HG02610 (cell line): ENCODE results near the gene CDH23.

Experiments used
- ATAC-seq: cut with Tn5 transposase; IDR thresholded peaks from one replicate; pipeline ENCODE4 v1.9.1; 2021; ENCODE audit warnings: mild to moderate bottlenecking, moderate library complexity; ENCODE audit not compliant: unreplicated experiment

The CDH23 gene

DNA sequence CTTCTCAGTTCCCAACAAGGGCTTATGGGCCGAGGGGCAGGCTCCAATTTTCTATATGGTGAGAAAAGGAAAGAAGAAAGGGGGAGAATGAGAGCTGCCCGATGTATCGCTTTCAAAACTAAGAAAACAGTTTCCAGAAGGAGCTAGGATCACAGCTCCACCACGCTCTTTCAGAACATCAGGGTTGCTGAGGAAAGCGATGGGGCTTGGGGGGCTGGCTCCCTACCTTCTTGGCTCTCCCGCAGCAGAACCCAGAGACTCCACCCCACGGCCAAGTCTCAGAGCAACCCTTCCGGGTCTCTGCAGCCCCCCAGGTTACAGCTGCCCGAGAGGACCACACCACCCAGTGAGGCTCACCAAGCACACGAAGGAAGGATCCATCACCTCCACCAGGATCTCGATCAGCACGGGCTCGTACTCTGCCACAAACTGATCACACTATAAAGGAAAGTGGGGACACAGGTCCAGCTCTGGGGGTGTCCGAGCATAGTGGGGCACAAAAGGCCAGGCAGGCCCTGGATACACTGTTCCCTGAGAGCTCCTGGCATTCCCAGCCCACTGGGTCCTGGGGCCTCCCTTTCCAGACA is 422.0 kb downstream of the CDH23 start:
- no peak for ATAC-seq

DNA sequence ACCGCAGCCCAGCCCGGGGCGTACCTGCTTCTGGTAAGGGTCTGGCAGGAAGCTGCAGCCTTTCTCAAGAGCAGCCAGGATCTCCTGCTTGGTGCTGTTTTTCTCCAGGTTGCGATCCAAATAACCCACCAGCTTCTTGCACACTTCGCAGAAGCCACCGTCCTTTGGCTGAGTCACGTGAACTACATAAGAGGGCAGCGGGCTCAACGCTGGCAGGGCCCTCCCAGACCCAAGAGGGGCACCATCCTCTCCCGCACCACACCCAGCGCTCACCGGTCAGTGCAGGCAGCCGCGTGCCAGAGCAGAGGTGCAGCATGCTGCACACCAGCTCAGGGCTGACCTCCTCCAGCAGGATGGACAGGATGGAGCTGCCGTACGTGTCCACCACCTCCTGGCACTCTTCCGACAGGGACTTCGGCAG is 422.7 kb downstream of the CDH23 start:
- no peak for ATAC-seq

DNA sequence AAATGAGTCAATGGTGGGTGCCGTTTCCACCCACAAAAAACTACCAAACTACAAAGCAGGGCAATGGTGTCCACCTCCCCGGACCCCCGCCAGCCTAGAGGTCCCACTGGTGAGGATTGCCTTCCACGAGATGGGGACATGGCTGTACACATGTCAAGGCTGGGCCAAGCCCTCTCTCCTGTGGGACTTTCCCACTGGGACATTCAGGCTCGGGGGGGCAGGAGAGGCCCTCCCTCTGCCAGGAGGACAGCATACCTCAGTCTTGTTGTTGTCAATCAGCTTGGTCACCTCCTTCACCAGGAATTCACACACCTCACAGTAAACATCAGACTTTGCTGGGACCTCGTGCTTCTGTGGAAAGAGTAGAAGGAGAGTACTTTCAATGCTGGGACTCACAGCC is 423.3 kb downstream of the CDH23 start:
- ATAC-seq: no peak

GRCh38 chr10:71820966-71821365 is 424.2 kb downstream of the CDH23 start:
- no peak for ATAC-seq

DNA sequence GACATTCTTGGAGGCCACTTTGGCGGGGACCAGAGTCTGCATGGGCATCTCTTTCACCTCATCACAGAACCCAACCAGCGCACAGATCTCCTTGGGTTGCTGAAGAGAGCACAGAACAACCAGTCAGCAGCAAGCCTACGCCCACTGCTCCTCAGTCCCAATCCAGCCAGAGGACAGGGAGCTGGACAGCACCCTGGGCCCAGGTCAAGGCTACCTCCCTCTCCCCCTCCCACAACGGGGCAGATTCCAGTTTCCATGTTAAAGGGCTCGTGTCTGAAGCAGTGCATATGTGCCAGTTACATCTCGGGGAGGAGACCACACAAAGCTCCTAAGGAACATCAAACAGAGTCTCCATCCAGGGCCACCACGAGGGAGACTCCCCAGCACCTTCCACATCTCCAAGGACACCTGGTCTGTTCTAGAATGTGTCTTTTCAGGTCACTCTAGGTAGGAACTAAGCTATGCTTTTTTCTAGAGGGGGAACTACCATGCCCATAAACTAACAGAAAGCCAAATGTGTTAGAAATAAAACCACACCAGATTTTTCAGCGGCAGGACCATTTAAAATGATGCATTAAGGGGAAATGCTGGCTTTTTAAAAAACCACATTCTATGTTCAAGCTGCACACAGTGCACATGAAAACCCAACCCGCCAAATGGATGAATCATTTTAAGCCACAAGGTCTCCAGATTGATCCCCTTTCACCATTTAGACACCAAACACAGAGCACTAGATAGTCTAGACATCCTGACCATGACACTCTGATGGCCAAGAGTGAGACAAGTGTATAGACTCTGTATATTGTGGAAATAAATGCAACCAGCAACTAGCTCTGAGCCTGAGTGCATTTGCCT is 425.4 kb downstream of the CDH23 start:
- no peak for ATAC-seq

DNA sequence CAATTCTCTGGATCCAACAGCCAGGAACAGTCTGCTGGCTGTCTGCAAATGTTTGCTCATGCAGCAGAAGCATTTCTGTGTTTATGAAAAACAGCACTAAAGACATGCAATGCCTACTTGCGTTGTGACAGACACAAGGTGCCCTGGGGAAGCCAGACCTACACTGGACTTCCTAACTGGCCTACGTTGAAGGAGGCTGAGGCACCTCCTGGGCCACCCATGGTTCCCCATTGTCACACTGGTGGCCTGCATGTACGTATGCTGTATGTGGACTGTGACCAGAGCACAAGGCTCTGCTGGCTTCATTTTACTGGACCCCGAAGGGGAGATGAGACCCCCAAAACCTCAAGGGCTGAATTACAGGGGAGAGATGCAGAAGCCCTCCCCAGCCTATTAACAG is 426.6 kb downstream of the CDH23 start:
- no peak for ATAC-seq

DNA sequence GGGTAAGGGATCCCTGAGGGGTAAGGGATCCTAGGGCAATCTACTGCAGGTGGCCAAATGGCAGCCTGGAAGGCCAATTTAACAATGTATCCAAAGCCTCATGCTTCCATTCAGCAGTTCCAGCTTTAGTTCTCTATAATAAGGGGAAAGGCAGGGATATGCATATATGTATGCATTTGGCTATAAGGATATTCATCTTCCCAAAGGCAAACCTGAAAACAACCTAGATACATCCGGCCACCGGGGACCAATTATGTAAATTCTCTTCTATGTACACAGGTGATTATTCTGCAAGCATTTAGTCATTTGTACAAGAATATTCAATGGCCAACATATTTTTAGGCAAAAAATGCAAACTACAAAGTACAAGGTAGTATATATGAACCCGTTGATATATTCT is 427.6 kb downstream of the CDH23 start:
- no peak for ATAC-seq

- no peak for ATAC-seq
Observed at GRCh38 chr10:71825217-71825616, 428.5 kb downstream of the CDH23 start.

DNA sequence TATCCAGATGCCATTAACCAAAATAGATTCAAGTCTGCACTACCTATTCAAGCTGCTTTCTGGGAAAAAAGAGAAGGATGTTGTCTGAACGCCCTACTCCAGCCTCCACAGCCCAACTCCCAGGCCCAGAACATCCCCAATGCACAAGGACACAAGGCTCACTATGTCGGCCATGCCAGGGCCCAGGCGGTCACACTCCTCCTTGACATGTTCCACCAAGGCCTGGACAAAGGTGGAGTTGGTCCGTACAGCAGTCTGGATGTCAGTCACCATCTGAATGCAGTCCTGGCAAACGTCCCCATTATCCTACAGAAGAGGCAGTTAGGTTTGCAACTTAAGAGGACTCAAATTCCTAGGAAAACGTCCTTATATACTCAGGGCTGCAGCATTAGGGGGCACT is 431.1 kb downstream of the CDH23 start:
- no peak for ATAC-seq

- ATAC-seq: no peak
Observed at GRCh38 chr10:71828702-71829101, 432.0 kb downstream of the CDH23 start.

GRCh38 chr10:71829171-71829570 is 432.5 kb downstream of the CDH23 start:
- no peak for ATAC-seq

GRCh38 chr10:71829896-71830295 is 433.2 kb downstream of the CDH23 start:
- ATAC-seq: no peak

GRCh38 chr10:71830726-71831125 is 434.0 kb downstream of the CDH23 start:
- ATAC-seq: no peak

DNA sequence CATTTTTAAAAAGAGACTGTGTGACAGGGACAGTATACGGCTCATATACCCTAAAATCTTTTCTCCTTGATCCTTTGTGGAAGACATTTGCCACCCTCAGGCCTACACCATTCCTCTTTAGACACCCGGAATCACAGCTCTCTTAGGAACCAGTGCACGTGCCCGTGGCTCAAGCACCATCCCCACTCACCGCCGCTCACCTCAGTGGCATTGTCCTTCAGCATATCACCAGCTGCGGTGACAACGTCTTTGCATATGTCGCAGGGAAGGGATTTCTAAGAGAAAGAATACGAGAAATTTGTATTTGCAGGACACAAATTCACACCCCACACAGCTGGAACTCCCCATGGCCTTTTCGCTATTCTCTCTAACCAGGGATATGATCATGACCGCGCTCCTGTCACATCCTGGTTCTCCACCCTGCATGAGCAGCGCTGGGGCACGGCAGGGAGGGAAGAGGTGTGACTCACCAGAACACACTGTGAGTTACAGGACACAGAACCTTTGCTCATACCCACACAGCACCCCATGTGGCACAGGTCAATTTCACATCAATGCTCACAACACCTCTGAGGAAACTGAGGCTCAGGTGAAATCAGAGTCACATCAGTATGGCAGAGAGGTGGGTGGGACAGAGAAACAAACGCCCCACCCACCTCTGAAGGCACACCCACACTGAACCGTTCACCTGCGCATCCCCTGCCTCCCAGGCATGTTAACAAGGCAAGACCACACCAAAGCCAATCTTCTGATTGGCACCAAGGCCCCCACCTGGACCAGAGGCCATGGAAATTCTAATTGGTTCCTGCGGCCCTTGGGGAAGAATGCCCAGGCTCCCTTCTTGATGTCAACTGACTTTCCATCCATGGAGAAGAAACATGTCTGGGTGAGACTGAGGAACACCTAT is 435.2 kb downstream of the CDH23 start:
- ATAC-seq: no peak

DNA sequence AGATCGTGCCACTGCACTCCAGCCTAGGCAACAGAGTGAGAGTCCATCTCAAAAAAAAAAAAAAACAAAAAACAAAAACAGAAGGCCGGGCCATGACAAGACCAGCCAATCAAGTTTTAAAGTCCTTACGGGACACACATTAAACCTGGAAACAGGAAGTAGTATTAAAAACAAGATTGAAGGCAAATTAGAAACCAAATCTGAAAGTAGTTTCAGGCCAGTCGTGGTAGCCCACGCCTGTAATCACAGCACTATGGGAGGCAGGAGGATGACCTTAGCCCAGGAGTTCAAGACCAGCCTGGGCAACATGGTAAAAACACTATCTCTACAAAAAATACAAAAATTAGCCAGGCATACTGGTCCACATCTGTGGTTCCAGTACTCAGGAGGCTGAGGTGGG is 436.2 kb downstream of the CDH23 start:
- ATAC-seq: no peak

GRCh38 chr10:71833451-71834342 is 437.0 kb downstream of the CDH23 start:
- ATAC-seq: no peak

- no peak for ATAC-seq
Observed at GRCh38 chr10:71834343-71834674, 437.6 kb downstream of the CDH23 start.

- peak; percentile 90 for ATAC-seq
Observed at GRCh38 chr10:71835671-71836595, 439.2 kb downstream of the CDH23 start.

DNA sequence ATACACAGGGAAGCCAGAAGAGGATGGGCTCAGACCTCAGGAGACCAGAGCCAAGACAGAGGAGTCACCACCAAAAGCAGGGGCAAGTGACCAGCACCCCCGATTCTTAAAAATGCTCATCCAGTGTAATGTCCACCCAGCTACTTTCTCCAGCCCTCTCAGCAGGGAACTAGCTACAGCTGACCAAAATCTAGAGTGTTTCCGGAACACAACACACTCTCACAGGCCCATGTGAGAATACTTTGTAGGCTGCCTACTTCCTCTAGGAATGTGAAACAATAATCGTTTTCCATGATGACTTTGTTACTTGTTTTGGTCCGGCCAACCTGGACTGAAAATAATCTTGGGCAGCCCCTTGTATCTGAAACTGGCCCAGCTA is 439.9 kb downstream of the CDH23 start:
- peak; percentile 21 for ATAC-seq
